GM18511 (cell line): Measurements from ENCODE around the gene HSF2BP.
"Not testable (repeated sequence)": the region's sequence is repeated elsewhere in the genome, so short reads cannot be mapped to it uniquely, and the experiment has no call there.

Experiments used
- ATAC-seq: cut with Tn5 transposase; IDR thresholded peaks from one replicate; pipeline ENCODE4 v1.9.1; 2021; ENCODE audit warnings: mild to moderate bottlenecking, moderate library complexity; ENCODE audit not compliant: unreplicated experiment

Gene HSF2BP

GRCh38 chr21:43653626-43654025 is 5.7 kb downstream of the HSF2BP start:
- no peak for ATAC-seq

GRCh38 chr21:43652616-43653015 is 6.7 kb downstream of the HSF2BP start:
- no peak for ATAC-seq

- ATAC-seq = not testable (repeated sequence)
These were observed 7.4 kb downstream of the HSF2BP start for GRCh38 chr21:43651926-43652325.

GRCh38 chr21:43648171-43648570 is 11.1 kb downstream of the HSF2BP start:
- no peak for ATAC-seq

- ATAC-seq = peak; percentile 68
These were observed 12.6 kb downstream of the HSF2BP start for GRCh38 chr21:43646550-43647260.

GRCh38 chr21:43645976-43646375 is 13.3 kb downstream of the HSF2BP start:
- ATAC-seq = no peak

- no peak for ATAC-seq
These were observed 14.0 kb downstream of the HSF2BP start for GRCh38 chr21:43645136-43645891.

GRCh38 chr21:43644609-43645008 is 14.7 kb downstream of the HSF2BP start:
- no peak for ATAC-seq

- ATAC-seq = no peak
These were observed 15.2 kb downstream of the HSF2BP start for GRCh38 chr21:43644071-43644470.

- no peak for ATAC-seq
These were observed 16.1 kb downstream of the HSF2BP start for GRCh38 chr21:43643193-43643592.

GRCh38 chr21:43640400-43640799 is 18.9 kb downstream of the HSF2BP start:
- ATAC-seq = no peak

- ATAC-seq = no peak
These were observed 19.6 kb downstream of the HSF2BP start for GRCh38 chr21:43639470-43640353.

- ATAC-seq = no peak
These were observed 21.6 kb downstream of the HSF2BP start for GRCh38 chr21:43637530-43638158.

GRCh38 chr21:43635436-43635835 is 23.9 kb downstream of the HSF2BP start:
- ATAC-seq = no peak

- ATAC-seq = no peak
These were observed 24.7 kb downstream of the HSF2BP start for GRCh38 chr21:43634618-43635017.

GRCh38 chr21:43632373-43632905 is 26.8 kb downstream of the HSF2BP start:
- ATAC-seq = no peak

- no peak for ATAC-seq
These were observed 27.7 kb downstream of the HSF2BP start for GRCh38 chr21:43631411-43632107.

GRCh38 chr21:43627527-43627926 is 31.8 kb downstream of the HSF2BP start:
- no peak for ATAC-seq

GRCh38 chr21:43626390-43626789 is 32.9 kb downstream of the HSF2BP start:
- no peak for ATAC-seq

- no peak for ATAC-seq
These were observed 34.9 kb downstream of the HSF2BP start for GRCh38 chr21:43624339-43624738.
